GM21447 (cell line): ENCODE data around the gene XKRX.

Experiments used
- ATAC-seq: cut with Tn5 transposase; IDR thresholded peaks from one replicate; pipeline ENCODE4 v1.9.1; 2021; ENCODE audit not compliant: unreplicated experiment

Gene XKRX

GRCh38 chrX:100928660-100929613 is at the start of gene XKRX:
TSS of gene XKRX (minus strand) at chrX:100928917. CDS start at chrX:100928304, 613 bp downstream.
- peak; percentile 60 for ATAC-seq

GRCh38 chrX:100976211-100976610 is 47.5 kb upstream of the XKRX start:
- ATAC-seq = no peak

- ATAC-seq = no peak
Observed at GRCh38 chrX:100975212-100975611, 46.5 kb upstream of the XKRX start.

- no peak for ATAC-seq
Observed at GRCh38 chrX:100973411-100973810, 44.7 kb upstream of the XKRX start.

GRCh38 chrX:100969936-100970335 is 41.2 kb upstream of the XKRX start:
- ATAC-seq = no peak

- ATAC-seq = no peak
Observed at GRCh38 chrX:100969408-100969807, 40.7 kb upstream of the XKRX start, which contains the start of gene ARL13A. TSS of gene ARL13A (plus strand) at chrX:100969708. CDS start at chrX:100973690, 3,982 bp downstream.

- ATAC-seq = no peak
Observed at GRCh38 chrX:100964362-100964761, 35.6 kb upstream of the XKRX start.

GRCh38 chrX:100962811-100963210 is 34.1 kb upstream of the XKRX start:
- ATAC-seq = no peak

GRCh38 chrX:100948557-100948956 is 19.8 kb upstream of the XKRX start:
- no peak for ATAC-seq

GRCh38 chrX:100946299-100946927 is 17.7 kb upstream of the XKRX start:
- ATAC-seq = no peak

GRCh38 chrX:100944601-100945000 is 15.9 kb upstream of the XKRX start:
- ATAC-seq = no peak

- ATAC-seq = no peak
Observed at GRCh38 chrX:100939333-100939732, 10.6 kb upstream of the XKRX start.

GRCh38 chrX:100935767-100936166 is 7.0 kb upstream of the XKRX start:
- no peak for ATAC-seq

- ATAC-seq = peak; percentile 23
Observed at GRCh38 chrX:100931925-100932285, 3.2 kb upstream of the XKRX start.

GRCh38 chrX:100931218-100931924 is 2.7 kb upstream of the XKRX start:
- ATAC-seq = peak; percentile 60

- no peak for ATAC-seq
Observed at GRCh38 chrX:100926453-100926852, 2.3 kb downstream of the XKRX start.

GRCh38 chrX:100924375-100924774 is 4.3 kb downstream of the XKRX start:
- no peak for ATAC-seq

- ATAC-seq = no peak
Observed at GRCh38 chrX:100915562-100915961, 13.2 kb downstream of the XKRX start.

- ATAC-seq = no peak
Observed at GRCh38 chrX:100913111-100913510, 15.6 kb downstream of the XKRX start.

- no peak for ATAC-seq
Observed at GRCh38 chrX:100911731-100912130, 17.0 kb downstream of the XKRX start.

GRCh38 chrX:100905620-100906019 is 23.1 kb downstream of the XKRX start:
- ATAC-seq = no peak

GRCh38 chrX:100904433-100904832 is 24.3 kb downstream of the XKRX start:
- no peak for ATAC-seq
